ENCODE results near the gene GRIP1.

Gene GRIP1

DNA sequence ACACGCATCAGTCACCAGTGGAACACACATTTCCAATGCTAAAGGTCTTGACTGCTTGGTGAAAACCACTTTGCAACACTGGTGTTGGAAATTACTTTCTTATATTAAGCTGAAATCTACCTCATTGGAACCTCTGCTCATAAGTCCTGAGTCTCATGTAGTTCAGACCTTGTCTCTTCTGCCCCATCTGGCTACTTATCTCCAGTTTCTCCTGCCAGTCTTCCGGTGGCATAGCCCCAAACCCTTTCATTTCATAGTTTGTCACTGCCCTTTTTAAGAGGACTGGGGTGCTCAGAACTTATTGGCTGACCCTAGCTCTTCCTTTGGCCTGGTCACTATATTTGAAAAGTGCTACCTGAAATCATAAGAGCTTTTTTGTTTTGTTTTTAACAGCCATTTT lies 332.9 kb downstream of the GRIP1 start:
- no peak overlapping the region for H3K4me3 ChIP-seq (replicated peaks in 1 of 2; ENCODE audit: low read depth in 2 of 2, low read length in 2 of 2)
- no peak for TF ChIP-seq CTCF (IDR thresholded peaks at IDR 0.05; ENCODE audit: low read depth, low read length)
- DNase-seq (ENCODE audit: low read depth in 2 of 2), result no peak

GRCh38 chr12:66345212-66345611 lies 333.7 kb downstream of the GRIP1 start:
- DNase-seq (ENCODE audit: low read depth in 2 of 2), result no peak
- TF ChIP-seq CTCF (IDR thresholded peaks at IDR 0.05; ENCODE audit: low read depth, low read length), result no peak
- no peak overlapping the region for H3K4me3 ChIP-seq (replicated peaks in 1 of 2; ENCODE audit: low read depth in 2 of 2, low read length in 2 of 2)

GRCh38 chr12:66341126-66341525 lies 337.8 kb downstream of the GRIP1 start:
- TF ChIP-seq CTCF (IDR thresholded peaks at IDR 0.05; ENCODE audit: low read depth, low read length), result no peak
- H3K4me3 ChIP-seq (replicated peaks in 1 of 2; ENCODE audit: low read depth in 2 of 2, low read length in 2 of 2), result no peak overlapping the region
- no peak for DNase-seq (ENCODE audit: low read depth in 2 of 2)

- no peak for TF ChIP-seq CTCF (IDR thresholded peaks at IDR 0.05; ENCODE audit: low read depth, low read length)
Measured at GRCh38 chr12:66340131-66340530, 338.7 kb downstream of the GRIP1 start.

GRCh38 chr12:66337381-66338010 lies 341.4 kb downstream of the GRIP1 start:
- no peak for TF ChIP-seq CTCF (IDR thresholded peaks at IDR 0.05; ENCODE audit: low read depth, low read length)
- no peak overlapping the region for H3K4me3 ChIP-seq (replicated peaks in 1 of 2; ENCODE audit: low read depth in 2 of 2, low read length in 2 of 2)
- no peak for DNase-seq (ENCODE audit: low read depth in 2 of 2)

More at GRCh38 chr12:66340131-66340530, 338.7 kb downstream of the GRIP1 start:
- no peak overlapping the region for H3K4me3 ChIP-seq (replicated peaks in 1 of 2; ENCODE audit: low read depth in 2 of 2, low read length in 2 of 2)
- DNase-seq (ENCODE audit: low read depth in 2 of 2), result peak in 1 of 2 donors; percentile 20

DNA sequence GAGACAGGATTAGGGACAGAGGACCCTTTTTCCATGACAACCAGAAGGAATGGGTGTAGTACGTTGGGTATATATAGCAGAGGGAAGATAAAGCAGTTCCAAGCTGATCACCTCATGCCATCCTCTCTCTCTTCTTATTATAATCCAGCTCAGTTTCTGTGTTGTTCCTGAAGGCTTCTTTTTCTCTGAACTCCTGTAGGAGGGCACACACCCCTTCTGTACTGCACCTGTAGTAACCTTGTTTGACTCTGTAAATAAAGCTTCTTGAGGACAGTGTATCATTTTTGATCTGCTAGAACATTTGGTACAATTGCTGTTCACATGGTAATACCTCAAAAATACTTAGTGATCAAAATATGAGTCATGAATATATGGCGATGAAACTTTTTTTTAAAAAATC lies 343.1 kb downstream of the GRIP1 start:
- H3K4me3 ChIP-seq (replicated peaks in 1 of 2; ENCODE audit: low read depth in 2 of 2, low read length in 2 of 2), result no peak overlapping the region

More for the DNA sequence above, 343.1 kb downstream of the GRIP1 start:
- no peak for DNase-seq (ENCODE audit: low read depth in 2 of 2)
- no peak for TF ChIP-seq CTCF (IDR thresholded peaks at IDR 0.05; ENCODE audit: low read depth, low read length)

All from cardiac fibroblast (primary cell).